ENCODE results near the gene UBA6. TPM values are rescaled to one million over a fixed set of nuclear protein-coding genes. Genes with fewer than 3 reads are reported as not detected.

UBA6 gene
- total RNA-seq, 1 donor from 2014 or later = 141 TPM

DNA sequence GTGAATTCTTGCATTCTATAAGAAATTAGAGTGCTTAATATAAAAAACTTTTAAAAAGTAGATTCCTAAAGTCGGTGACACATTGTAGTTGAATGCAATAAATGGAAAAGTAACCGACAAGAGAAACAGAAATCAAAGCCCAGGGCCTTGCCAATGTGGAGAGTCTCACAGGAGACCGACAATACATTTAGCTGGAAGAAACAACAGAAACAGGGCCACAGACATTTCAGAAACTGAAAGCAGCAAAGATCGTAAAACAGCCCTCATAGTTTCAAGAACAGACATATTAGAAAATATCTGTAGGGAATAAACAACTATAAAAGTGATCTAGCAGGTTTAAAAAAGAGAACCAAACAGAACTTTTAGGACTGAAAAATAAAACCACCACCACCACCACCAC is 92.9 kb downstream of the UBA6 start:
- H2AFZ ChIP-seq (ENCODE audit: low read depth, low read length) = no peak overlapping the region
- no peaks in the 10 kb centered on the region for H3K4me1 ChIP-seq (ENCODE audit: insufficient read depth, low read length)
- H4K20me1 ChIP-seq (ENCODE audit: insufficient read depth, low read length) = no peaks in the 10 kb centered on the region
- TF ChIP-seq EZH2 (IDR thresholded peaks at IDR 0.05; ENCODE audit: insufficient read depth, low read length) (no peak), CTCF (IDR thresholded peaks at IDR 0.05; ENCODE audit: insufficient read depth, low read depth, low read length) (no peak)
- Mint-ChIP-seq H3K27me3 (ENCODE audit: low read depth, unreplicated experiment) (no peaks in the 10 kb centered on the region), H3K9me3 (ENCODE audit: unreplicated experiment) (no peaks in the 10 kb centered on the region), H3K36me3 (ENCODE audit: low read depth, unreplicated experiment) (peaks cover 5% of the 10 kb centered on the region), H3K4me1 (ENCODE audit: low read depth, unreplicated experiment) (peaks cover 2% of the 10 kb centered on the region), H3K27ac (ENCODE audit: unreplicated experiment) (no peak overlapping the region), H3K4me3 (ENCODE audit: unreplicated experiment) (no peak overlapping the region)
- DNase-seq (ENCODE audit: low read depth) (no peak), FAIRE-seq (no peak)
- H3K4me3 ChIP-seq (ENCODE audit: insufficient read depth, low read depth, low read length) = no peak overlapping the region
- no peak overlapping the region for H3K27ac ChIP-seq (ENCODE audit: low read depth, low read length)
- H3K27me3 ChIP-seq (ENCODE audit: insufficient read depth, low read length) = no peaks in the 10 kb centered on the region
- no peak overlapping the region for H3K4me2 ChIP-seq (ENCODE audit: low read length)
- no peaks in the 10 kb centered on the region for H3K9me3 ChIP-seq (ENCODE audit: insufficient read depth, low read depth, low read length)
- no peaks in the 10 kb centered on the region for H3K36me3 ChIP-seq (ENCODE audit: insufficient read depth, low read length)
- H3K9ac ChIP-seq (ENCODE audit: low read length) = no peak overlapping the region
- no peaks in the 10 kb centered on the region for H3K79me2 ChIP-seq (ENCODE audit: insufficient read depth, low read length)

DNA sequence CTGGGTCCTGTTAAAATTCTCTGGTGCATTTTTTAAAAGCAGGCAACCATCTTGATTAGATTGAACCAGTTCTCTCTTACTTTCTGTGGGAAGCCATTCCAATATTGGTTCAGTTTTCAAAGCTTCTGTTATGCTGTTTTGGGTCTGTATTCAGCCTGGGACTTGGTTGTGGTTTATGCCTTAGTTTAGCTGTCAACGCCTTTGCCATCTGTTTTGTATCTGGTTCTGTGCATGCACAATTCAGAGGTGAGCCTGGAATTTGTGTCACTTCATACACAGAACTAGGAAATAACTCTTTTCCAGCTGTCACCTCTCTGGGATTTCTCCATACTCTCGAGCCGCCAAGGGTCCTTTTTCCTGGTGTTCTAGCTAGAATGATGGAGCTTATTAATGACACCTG is 96.2 kb downstream of the UBA6 start:
- Mint-ChIP-seq H3K36me3 (ENCODE audit: low read depth, unreplicated experiment) (peaks cover 4% of the 10 kb centered on the region), H3K27me3 (ENCODE audit: low read depth, unreplicated experiment) (no peaks in the 10 kb centered on the region), H3K27ac (ENCODE audit: unreplicated experiment) (no peak overlapping the region), H3K9me3 (ENCODE audit: unreplicated experiment) (peaks cover 3% of the 10 kb centered on the region), H3K4me1 (ENCODE audit: low read depth, unreplicated experiment) (peaks cover 2% of the 10 kb centered on the region), H3K4me3 (ENCODE audit: unreplicated experiment) (no peak overlapping the region)
- H2AFZ ChIP-seq (ENCODE audit: low read depth, low read length) = no peak overlapping the region
- no peaks in the 10 kb centered on the region for H3K36me3 ChIP-seq (ENCODE audit: insufficient read depth, low read length)
- H3K9me3 ChIP-seq (ENCODE audit: insufficient read depth, low read depth, low read length) = no peaks in the 10 kb centered on the region
- TF ChIP-seq EZH2 (IDR thresholded peaks at IDR 0.05; ENCODE audit: insufficient read depth, low read length) = no peak
- no peak for TF ChIP-seq CTCF (IDR thresholded peaks at IDR 0.05; ENCODE audit: insufficient read depth, low read depth, low read length)
- no peak overlapping the region for H3K27ac ChIP-seq (ENCODE audit: low read depth, low read length)
- H3K4me3 ChIP-seq (ENCODE audit: insufficient read depth, low read depth, low read length) = no peak overlapping the region
- no peak for FAIRE-seq
- H3K9ac ChIP-seq (ENCODE audit: low read length) = no peak overlapping the region
- H3K4me1 ChIP-seq (ENCODE audit: insufficient read depth, low read length) = no peaks in the 10 kb centered on the region
- no peaks in the 10 kb centered on the region for H4K20me1 ChIP-seq (ENCODE audit: insufficient read depth, low read length)
- no peaks in the 10 kb centered on the region for H3K79me2 ChIP-seq (ENCODE audit: insufficient read depth, low read length)
- no peak overlapping the region for H3K4me2 ChIP-seq (ENCODE audit: low read length)
- no peaks in the 10 kb centered on the region for H3K27me3 ChIP-seq (ENCODE audit: insufficient read depth, low read length)
- DNase-seq (ENCODE audit: low read depth) = no peak

DNA sequence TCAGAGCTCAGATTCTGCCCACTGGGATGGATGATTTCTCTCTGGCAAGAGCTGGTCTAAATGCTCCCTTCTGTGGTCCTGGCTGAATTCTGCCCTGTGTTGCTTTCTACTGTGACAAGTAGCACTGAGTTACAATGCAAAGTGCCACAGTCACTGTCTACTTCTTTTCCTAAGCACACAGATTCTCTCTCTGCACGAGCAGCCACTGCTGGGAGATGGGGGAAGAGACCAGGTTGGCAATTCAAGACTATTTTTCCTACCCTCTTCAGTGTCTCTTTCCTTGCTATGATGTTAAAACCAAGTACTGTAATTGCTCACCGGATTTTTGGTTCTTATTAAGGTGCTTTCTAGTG is 97.0 kb downstream of the UBA6 start:
- FAIRE-seq (no peak), DNase-seq (ENCODE audit: low read depth) (no peak)
- Histone ChIP-seq H3K9ac (ENCODE audit: low read length) (no peak overlapping the region), H2AFZ (ENCODE audit: low read depth, low read length) (no peak overlapping the region), H3K27me3 (ENCODE audit: insufficient read depth, low read length) (no peaks in the 10 kb centered on the region), H3K4me1 (ENCODE audit: insufficient read depth, low read length) (no peaks in the 10 kb centered on the region), H3K27ac (ENCODE audit: low read depth, low read length) (no peak overlapping the region), H4K20me1 (ENCODE audit: insufficient read depth, low read length) (no peaks in the 10 kb centered on the region), H3K4me2 (ENCODE audit: low read length) (no peak overlapping the region), H3K9me3 (ENCODE audit: insufficient read depth, low read depth, low read length) (no peaks in the 10 kb centered on the region), H3K4me3 (ENCODE audit: insufficient read depth, low read depth, low read length) (no peak overlapping the region), H3K36me3 (ENCODE audit: insufficient read depth, low read length) (no peaks in the 10 kb centered on the region), H3K79me2 (ENCODE audit: insufficient read depth, low read length) (no peaks in the 10 kb centered on the region)
- H3K4me1 Mint-ChIP-seq (ENCODE audit: low read depth, unreplicated experiment) = peaks cover 2% of the 10 kb centered on the region
- H3K27ac Mint-ChIP-seq (ENCODE audit: unreplicated experiment) = no peak overlapping the region
- peaks cover 3% of the 10 kb centered on the region for H3K36me3 Mint-ChIP-seq (ENCODE audit: low read depth, unreplicated experiment)
- no peak for TF ChIP-seq EZH2 (IDR thresholded peaks at IDR 0.05; ENCODE audit: insufficient read depth, low read length)
- TF ChIP-seq CTCF (IDR thresholded peaks at IDR 0.05; ENCODE audit: insufficient read depth, low read depth, low read length) = no peak
- peaks cover 3% of the 10 kb centered on the region for H3K9me3 Mint-ChIP-seq (ENCODE audit: unreplicated experiment)
- H3K27me3 Mint-ChIP-seq (ENCODE audit: low read depth, unreplicated experiment) = no peaks in the 10 kb centered on the region
- H3K4me3 Mint-ChIP-seq (ENCODE audit: unreplicated experiment) = no peak overlapping the region

All from astrocyte (in vitro differentiated cells and primary cell).